NK-92 (cell line): ENCODE data around the gene GMEB1.
A peak's percentile ranks its signal among the peaks of the same experiment; 100 is the strongest.
"Not testable (repeated sequence)": the region's sequence is repeated elsewhere in the genome, so short reads cannot be mapped to it uniquely, and the experiment has no call there.

Source experiments
- DNase-seq: peaks from one replicate; lab custom pipeline; 2025; ENCODE audit not compliant: unreplicated experiment; lab: John Stamatoyannopoulos, UW

GMEB1 gene

DNA sequence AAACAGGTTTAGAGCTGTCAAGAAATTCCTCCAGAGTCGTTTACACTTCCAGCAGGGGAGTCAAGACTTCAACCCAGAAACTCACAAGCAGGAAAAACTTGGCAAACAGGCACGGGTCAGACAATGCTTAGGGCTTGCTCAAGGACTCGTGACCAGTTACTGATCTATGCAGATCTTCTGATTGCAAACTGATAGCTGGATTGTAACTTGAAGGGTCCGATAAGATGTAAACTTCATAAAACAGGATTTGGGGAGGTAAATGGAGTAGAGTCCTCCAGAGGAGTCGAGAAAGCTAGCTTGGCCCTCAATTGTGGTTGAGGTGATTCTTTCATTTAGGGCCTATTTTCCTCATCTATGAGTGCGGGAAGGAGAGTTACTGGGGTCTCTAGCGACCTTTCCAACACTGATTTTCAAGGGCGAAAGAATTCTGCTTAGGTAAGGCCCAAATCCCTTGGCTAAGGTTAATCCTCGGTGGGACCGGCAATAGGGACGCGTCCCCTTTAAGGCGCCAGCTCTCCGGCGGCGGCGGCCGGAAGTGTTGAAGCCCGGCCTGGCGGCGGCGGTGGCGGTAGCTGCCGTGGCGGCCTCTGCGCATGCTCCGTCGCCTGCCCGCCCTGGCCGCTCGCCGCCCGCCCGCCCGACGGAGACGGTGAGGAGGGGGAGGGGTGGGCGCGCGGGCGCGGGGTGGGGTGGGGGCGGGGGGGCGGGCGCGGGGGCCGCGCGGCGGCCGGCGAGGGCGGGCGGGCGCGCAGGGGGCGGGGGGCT, at the start of gene GMEB1:
TSS of gene GMEB1 (plus strand) at position 594 of the 765 bp plus-strand sequence. CDS start 14,829 bp downstream, outside the sequence.
- no peak for DNase-seq

GRCh38 chr1:28631713-28632112, 36.9 kb upstream of the GMEB1 start:
- DNase-seq: no peak

GRCh38 chr1:28632560-28632959, 36.0 kb upstream of the GMEB1 start:
- DNase-seq: no peak

GRCh38 chr1:28640766-28641165, 27.8 kb upstream of the GMEB1 start:
- no peak for DNase-seq

GRCh38 chr1:28642056-28642846, 26.3 kb upstream of the GMEB1 start:
- DNase-seq: no peak

GRCh38 chr1:28642847-28643635, 25.5 kb upstream of the GMEB1 start, which contains the start of gene TAF12:
Gene TAF12 (minus strand): TSS chr1:28643067. CDS start chr1:28622081, 20,986 bp downstream.
- peak; percentile 45 for DNase-seq

- DNase-seq: no peak
These were observed 24.1 kb upstream of the GMEB1 start for GRCh38 chr1:28644494-28644893.

DNA sequence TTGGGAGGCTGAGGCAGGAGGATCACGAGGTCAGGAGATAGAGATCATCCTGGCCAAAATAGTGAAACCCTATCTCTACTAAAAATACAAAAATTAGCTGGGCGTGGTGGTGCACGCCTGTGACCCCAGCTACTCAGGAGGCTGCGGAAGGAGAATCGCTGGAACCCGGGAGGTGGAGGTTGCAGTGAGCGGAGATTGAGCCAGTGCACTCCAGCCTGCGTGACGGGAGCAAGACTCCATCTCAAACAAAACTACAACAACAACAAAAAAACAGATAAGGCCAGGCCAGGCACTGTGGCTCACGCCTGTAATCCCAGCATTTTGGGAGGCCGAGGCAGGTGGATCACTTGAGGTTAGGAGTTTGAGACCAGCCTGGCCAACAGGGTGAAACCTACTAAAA, 23.2 kb upstream of the GMEB1 start:
- not testable (repeated sequence) for DNase-seq

- DNase-seq: no peak
These were observed 22.5 kb upstream of the GMEB1 start for GRCh38 chr1:28646040-28646439.

DNA sequence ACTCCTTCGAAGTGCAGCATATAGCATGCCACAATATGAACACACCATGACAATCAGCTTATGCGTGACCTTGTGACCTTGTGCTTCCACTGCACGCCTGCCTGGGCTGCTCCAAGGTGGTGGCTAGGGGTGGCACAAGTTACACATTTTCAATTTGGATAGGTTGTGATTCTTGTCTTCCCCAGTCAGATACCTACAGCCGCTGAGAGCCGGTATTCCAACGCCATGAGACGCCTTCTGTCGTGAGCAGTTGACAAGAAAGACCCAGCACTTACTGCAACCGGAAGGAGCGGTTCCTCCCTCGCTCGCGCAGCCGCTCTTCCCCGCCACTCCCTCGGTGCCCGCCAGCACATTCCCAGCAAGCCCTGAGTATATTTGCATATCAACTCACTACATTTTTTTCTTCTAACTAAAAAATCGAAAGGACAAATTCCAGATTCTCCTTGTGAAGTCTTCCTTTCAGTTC, 20.5 kb upstream of the GMEB1 start:
- DNase-seq: peak; percentile 56

DNA sequence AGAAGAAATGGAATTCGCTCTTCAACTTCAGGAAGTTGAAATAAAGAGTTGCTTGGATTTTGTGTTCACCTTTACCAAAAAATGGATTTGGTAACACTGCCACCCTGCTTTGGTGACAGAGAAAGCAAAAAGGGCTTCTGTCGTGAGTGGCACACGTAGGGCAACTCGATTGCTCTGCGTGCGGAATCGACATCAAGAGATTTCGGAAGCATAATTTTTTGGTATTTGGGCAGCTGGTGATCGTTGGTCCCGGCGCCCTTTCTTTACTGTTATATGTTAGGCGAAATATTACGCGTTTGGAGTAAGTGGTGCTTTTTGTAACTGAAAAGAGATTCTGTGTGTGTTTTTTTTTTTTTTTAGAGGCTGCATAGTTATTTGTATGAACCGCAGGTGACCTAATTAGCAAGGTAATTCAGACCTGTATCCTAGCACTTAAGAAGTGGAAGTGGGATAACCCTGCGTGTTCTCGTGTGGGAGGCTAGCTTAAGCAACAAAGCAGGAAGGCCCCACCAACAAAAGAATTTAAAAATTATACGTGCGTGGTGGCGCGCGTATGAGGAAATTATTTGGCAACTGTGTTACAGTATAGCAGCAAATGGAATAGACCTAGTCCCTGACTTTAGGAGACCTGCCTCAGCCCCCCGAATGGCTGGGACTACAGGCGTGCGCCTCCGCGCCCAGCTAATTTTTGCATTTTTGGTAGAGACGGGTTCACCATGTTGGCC, 19.9 kb upstream of the GMEB1 start, which contains the start of gene RNU11:
TSS of gene RNU11 (plus strand) at position 127 of the 725 bp plus-strand sequence.
- DNase-seq: peak; percentile 23

GRCh38 chr1:28653063-28653462, 15.5 kb upstream of the GMEB1 start:
- not testable (repeated sequence) for DNase-seq

- not testable (repeated sequence) for DNase-seq
These were observed 14.7 kb upstream of the GMEB1 start for GRCh38 chr1:28653870-28654269.

- DNase-seq: not testable (repeated sequence)
These were observed 12.9 kb upstream of the GMEB1 start for GRCh38 chr1:28655448-28656311.

DNA sequence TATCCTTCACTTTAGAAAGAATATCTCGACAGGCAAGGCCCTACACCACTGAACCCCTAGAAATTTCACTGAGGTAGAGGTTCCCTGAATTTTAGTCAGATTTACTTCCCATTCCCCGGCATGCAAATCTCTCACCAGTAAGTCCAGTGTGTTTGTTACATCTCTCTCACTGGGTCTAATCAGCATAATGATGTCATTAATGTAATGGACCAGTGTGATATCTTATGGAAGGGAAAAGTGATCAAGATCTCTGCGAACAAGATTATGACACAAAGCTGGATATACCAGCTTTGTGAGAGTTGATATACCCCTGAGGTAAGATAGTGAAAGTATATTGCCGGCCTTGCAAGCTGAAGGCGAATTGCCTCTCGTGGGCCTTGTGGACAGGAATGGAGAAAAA, 12.2 kb upstream of the GMEB1 start:
- DNase-seq: no peak

DNA sequence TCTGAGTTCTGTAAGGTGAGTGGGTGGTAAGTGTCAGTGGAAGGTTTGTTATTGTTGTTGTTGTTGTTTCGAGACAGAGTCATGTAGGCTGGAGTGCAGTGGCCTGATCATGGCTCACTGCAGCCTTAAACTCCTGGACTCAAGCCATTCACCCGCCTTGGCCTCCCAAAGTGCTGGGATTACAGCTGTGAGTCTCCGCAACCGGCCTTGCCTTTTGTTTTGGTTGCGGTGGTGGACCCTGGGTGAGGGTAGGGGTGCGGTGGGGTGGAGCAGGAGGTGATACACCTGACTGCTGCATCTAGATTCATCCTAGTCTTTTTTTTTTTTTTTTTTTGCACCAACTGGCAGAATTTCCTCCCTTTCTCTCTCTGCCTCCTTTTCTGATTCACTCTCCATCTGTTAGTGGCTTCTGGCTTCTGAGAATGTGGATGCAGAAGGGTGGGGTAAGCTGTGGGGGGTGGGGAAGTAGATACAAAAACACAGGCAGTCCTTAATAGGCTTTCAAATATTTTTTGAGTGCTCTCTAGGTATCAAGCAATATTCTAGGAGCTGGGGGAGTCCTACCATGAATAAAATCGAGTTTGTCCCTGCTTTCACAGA, 4.6 kb upstream of the GMEB1 start:
- no peak for DNase-seq

GRCh38 chr1:28666806-28667205, 1.8 kb upstream of the GMEB1 start:
- no peak for DNase-seq

DNA sequence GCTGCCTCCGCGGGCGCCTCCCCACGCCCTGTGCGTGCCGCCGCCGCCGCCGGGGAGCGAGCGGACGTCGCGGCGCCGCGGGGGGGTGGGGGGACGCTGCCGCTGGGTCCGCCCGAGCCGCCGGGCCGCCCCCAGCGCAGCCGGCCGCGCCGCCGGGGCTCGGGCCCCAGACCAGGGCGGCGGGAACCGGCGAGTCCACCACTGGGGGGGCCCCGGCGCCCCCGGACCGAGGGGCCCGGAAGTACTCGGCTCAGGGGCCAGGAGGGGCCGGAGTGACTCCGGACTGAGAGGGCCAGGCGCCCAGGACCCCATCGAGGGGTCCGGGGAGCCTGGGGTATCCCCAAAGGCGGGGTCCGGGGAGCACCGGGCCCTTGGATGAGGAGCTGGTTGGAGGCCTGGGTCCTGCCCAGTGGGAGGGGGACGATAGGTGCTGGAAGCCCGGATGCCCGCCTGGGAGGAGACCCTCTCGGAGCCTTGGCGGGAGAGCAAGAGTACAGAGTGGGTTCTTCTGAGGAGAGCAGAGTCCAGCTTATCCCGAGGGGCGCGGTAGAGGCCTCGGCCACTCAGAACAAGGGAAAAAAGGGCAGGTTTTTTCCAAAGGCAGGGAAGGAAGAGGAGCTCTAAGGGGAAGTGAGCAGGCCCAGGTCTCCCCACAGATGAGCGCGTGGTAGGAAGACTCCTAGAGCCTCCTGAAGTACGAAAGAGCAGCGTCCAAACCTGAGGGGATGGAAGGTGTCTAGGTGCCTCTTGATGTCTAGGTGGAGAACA, 556 bp downstream of the GMEB1 start:
- no peak for DNase-seq
